HG03060 (cell line): ENCODE measurements around the gene ELK3.

ENCODE experiments used
- ATAC-seq: cut with Tn5 transposase; IDR thresholded peaks from one replicate; pipeline ENCODE4 v1.9.1; 2021; ENCODE audit warnings: low read depth, moderate number of reproducible peaks; ENCODE audit not compliant: unreplicated experiment

Gene ELK3

DNA sequence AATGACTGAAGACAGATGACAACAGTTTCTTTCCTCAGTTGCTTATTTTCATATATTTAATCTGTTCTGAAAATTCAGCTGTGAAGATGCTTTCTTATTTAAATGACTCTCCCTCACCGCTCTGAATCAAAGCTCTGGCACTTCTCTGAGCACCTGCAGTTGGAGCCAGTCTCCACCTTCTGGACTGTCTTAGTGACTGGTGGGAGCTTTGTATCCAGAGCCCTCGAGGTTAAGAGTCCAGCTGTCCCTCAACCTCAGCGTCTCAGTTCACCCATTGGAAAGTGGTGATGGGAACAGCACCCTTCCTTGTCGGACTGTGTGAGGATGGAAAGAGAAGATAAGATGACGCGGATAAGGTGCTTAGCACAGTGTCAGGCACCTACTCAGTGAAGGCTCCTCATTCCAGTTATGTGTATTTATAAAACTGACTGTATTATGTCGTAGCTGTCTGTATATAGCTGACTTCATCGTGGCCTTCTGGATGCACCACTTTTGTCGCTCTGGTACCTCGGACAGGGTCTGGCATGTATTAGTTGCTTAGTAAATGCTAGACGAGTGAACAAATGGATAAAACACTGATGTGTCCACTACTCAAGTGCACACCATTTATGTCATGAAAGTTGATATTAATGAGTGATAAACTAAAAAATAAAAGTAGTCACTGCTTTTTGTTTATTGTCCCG lies 34.5 kb downstream of the ELK3 start:
- no peak for ATAC-seq

DNA sequence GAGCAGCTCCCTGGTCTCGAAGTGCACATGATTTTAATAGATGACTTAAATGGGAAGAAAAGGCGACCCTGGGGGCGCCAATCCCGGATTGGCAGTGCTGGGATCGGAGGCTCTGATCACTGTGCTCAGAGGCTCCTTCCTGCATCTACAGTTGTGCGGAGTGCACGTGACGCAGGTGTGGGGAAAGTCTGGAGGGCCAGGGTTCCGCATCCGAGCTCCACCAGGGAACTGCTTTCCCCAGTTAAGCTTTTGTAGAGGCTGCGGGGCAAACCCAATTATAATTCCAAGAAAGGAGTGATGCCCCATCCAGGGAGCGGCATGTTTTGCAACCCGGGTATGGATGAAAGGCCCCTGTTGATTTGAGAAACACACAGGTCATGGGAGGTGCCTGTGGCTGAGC lies 36.5 kb downstream of the ELK3 start:
- no peak for ATAC-seq

DNA sequence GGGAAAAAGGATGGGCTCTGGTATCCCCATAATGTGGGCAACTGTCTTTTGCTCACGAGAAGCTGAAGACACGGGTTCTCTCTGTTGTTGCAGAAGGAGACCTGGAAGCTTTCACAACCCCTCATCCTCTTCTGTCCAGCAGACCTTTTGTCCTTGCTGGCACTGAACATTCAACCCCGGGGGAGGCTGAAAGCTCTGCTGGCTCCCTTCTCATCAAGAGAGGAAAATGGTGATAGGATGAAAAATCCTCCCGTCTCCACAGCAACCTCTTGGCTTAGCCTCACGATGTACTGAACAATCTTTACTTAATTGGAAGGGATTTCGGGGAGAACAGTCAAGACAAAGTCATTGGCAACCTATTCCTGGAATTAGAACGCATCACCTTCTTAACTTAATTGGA lies 39.0 kb downstream of the ELK3 start:
- no peak for ATAC-seq

DNA sequence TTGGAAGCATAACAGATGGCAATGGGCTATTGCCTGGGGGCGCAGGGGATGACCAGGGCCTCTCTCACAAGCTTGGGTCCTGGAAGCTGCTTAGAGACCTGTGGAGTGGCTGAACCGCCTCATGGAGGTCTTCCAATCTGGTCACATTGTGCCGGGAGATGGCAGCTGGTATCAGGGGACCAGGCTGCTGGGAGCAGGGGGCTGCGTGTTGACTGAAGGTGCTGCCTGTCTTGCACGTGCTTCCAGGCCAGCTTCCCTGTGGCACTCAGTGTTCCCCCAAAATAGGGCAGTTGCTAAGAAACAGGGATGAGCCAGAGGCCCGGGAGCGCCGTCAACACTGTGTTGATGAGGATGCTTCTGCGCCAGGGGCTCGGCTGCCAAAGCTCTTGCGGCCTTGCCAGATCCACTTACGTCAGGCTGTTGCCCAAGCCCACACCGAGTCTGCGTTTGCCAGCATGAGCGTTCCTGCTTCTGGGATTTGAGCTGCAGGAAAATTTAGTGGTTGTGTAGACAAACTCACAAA lies 39.8 kb downstream of the ELK3 start:
- ATAC-seq, result no peak

DNA sequence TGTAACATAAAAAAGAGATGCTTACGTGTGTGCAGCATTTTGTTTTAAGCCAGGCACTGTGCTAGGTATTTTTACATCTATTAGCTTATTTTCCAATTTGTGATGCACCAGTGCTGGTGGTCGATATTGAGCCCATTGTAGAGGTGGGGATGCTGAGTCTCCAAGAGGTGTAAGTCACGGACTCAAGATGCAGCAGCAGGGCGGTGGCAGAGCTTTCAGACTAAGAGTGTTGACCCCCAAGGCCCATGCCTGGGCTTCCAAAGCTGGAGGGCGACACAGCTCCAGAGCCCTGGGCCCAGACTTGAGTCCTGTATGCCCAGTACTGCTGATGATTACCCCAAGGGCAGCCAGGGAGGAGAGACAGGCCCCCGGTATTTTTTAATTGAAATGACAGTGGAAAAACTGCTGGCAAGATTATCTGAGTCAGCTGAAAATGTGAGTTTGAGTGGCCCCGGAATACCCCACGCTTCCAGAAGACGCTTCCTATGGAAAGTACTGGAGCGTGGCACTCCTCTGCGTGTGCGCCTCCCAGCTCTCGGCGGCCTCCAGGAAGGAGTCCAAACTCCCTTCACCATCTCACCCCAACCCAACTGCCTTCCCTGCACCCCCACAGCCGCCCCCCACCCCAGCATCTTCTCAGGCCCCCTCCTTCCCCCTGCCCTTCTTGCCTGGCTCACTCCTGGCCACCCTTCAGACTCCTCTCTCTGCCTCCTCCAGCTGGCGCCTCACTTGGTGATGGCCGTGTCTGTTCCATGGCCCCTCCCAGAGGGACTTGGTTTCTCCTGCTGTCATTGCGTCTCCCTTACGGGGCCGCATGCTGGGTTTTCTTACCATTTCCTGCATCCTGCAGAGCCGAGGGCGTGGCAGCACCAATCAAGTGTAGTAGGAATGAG lies 40.7 kb downstream of the ELK3 start:
- no peak for ATAC-seq

DNA sequence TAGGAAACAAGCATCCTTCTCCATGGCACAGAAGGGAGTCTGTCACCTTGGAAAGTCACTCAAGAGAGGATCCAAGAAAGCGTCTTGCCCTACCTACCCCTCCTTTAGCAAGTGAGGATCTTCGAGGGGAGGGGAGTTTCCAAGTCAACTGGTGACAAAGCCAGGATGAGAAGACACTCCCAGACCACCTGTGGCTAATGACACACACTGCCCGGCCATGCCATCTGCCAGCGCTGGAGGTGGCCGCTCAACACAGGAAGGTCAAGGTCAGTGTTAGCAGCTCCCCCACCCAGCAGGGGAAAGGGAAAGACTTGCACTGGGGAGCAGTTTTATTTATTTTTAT lies 41.3 kb downstream of the ELK3 start:
- ATAC-seq, result no peak

DNA sequence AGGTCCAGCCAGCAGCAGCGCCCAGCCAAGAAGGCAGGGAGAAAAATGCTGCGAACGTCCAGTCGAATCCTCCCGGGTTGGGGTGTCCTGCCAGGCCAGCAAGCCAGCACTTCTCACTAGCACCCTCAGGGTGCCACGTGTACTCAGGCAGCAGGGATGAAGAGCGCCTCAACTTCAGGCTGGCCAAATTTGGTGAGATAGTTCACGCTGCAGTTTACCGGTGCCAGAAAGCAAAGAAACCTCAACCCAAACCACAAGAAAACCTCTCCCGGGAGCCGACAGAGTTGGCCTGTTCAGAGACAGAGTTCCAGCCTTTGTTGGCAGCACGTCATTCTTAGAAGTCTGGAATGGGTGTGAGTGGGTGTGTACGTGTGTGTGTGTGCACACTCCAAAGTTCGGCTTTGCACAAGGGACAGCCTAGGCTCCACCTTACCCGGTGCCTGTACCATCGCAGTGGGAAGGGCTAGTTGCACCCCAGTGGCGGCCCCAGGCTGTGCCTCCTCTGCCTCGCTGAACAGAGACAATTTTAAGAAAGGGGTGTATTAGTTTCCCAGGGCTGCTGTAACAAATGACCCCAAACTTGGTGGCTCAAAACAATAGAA lies 42.1 kb downstream of the ELK3 start:
- ATAC-seq, result no peak

DNA sequence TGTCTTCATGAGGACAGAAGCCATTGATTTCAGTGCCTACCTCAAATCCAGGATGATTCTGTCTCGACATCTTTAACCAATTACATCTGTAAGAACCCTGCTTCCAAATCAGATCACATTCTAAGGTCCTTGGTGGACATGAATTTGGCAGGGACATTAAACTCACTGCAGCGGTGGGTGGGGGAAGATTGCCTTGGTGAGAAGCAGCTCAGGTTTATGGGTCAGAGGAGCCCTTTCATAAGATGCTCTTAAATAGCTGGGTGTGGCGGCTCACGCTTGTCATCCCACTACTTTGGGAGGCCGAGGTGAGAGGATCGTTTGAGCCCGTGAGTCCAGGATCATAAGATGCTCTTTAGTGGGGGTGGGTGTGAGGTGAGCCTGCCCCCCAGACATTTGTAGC lies 42.9 kb downstream of the ELK3 start:
- ATAC-seq, result no peak

DNA sequence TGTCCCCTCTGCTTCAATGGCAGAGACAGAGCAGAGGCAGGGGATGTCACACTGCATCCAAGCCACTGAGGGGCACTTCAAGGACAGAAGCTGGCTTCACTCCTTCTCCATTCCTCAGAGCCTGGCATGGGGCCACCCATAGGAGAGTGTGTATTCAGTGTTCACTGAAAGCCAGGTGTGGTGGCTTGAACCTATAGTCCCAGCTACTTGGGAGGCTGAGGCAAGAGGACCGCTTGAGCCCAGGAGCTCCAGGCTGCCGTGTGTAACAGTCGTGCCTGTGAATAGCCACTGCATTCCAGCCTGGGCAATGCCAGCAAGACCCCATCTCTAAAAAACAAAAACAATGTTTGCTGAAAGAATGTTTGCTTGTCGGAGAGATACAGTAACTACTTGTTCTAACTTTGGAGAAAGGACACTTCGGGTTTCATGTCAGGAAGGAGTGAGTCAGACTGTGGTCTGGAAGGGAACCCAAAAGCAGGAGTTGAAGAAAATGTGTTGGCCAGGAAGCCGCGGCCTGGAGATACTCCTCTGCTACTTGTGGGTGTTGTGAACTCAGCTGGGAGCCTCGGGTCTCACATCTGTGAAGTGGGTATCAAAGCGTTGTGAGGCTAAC lies 43.4 kb downstream of the ELK3 start:
- ATAC-seq, result no peak

DNA sequence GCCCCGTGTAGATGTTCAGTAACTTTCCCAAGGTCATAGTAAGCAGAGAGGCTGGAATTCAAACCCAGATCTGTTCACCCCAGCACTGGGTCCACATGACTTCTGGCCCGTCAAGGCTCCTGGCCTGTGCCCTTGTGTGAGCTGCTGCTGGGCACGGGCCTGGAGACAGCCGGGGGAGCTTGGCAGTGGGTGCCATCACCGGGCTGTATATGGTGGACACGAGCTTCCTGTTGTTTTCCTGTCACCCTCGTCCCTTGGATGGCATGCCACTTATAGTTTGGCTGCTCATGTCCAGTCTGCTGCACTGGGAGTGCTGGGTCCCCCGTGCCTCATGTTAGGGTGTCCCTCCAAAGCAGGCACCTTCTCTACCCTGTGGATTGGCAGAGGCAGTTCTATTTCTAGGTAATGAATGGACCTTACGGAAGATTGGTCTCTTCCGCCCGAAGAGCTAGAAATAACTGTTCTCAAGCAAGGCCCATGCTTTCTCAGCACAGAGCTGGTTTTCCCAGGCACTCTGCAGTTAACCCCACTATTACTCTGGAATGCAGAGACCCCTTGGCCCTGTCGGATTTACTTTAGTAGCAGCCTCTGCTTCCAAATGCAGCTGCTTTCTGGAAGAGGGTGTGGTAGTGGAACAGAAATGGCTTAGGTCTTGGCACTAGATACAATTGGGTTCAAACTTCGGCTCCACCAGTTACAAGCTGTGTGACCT lies 44.3 kb downstream of the ELK3 start:
- ATAC-seq, result no peak

DNA sequence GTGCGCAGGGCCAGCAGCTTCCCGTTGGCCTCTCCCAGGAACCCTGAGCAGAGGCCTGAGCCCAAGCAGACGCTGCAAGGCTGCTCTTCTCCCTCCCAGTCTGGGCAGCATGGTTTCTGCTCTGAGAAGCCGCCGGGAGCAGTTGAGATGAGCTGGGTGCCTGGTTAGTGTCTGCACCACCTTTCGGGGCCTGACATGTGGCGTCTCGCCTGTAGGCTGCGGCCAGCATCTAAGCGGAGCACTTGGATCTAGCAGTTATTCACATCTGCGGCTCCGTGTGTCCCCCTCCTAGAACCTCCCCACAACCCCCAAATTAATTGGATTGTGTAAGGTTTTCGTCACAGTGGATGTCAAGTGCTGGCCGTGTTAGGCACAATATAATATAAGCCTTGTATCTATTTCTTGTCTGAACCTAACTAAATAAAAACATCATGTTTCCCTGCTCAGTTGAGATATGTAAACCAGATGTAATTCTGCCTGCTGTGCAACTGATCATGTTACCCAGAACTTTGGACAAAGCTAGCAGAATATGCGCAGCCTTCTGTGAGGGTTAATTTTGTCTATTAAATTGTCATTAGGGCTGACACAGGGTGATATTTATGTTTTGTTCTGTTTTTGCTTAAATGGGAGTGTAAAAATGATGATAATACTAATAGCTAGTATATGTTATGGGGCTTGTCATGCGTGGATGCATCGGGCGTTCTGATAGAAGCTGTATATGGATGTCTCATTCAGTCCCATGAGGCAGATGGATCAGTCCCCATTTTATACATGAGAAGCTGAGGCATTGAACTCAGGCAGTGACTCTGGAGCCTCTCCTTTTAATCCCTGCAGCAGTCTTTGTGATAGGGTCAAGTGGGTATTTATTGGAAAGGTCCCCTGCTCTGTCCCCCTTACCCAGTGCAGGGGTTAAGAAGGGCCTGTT lies 45.8 kb downstream of the ELK3 start:
- no peak for ATAC-seq

DNA sequence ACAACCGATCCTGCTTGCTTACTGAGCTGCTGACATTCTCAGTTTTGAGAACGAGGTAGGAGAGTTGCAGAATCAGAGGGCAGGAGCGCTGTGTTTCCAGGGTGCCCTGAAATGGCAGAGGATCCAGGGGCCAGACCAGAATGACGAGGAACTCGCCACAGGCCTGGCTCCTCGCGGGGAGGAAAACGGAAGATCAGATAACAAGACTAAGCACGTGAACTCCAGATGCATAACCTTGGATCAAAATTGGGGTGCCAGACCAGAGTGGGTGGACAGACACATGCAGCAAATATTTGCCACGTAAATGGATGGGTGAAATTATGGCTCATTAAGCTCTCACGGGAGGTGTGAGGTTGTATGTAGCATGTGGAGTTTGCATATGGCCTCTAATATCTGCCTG lies 46.5 kb downstream of the ELK3 start:
- ATAC-seq, result no peak

DNA sequence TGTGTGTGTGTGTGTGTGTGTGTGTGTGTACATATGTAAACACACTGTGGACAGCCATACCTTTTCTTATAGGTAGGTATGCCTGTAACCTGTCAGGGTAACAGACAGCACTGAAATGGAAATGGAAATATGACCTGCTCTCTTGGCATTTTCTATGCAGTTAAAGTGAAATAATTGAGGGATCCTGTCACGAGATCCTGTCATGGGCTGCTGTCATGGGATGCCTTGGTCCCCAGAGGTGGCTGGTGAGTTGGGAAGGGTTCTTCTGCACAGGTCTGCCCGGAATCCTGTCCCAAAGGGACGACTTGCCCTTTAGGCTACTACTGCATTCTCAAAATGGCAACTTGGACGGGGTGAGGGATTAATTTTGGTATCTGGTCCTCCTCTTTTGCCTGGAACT lies 47.3 kb downstream of the ELK3 start:
- no peak for ATAC-seq

DNA sequence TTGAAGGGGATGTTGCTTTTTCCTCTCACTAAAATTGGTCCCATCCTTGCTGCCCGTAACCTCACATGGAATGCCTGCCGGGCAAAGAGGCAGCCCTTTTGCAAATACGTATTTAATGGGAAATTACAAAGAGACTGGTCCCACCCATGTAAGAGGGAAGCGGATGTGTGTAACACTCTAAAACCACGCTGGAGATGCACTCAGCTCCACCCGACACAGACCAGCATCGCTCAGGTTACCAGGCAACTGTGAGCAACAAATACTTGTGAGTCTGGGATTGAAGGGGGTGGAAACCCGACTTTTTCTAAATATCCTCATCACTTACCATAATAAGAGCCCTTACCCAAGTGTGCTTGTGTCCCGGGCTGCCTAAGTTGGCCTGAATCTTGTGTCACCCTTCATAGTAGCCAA lies 47.7 kb downstream of the ELK3 start:
- ATAC-seq, result no peak

DNA sequence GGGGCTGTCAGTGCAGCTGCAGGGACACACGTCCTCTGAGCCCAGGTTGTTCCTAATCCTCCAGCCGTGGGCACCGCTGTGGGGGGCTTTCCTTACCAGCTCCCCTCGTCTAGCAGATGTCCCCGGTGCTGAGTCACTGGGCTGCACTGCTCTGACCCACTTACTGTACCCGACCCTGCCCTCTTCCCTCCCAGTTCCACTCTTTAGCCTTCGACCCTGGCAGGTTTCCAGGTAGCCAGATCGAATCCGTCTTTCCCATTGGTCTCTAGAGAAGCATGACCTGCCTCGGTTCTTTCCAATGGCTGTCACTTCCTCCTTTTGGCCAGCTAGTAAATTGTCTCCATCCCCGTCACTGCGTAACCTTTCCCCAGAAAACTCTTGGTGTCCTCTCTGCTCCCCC lies 48.4 kb downstream of the ELK3 start:
- ATAC-seq, result no peak

DNA sequence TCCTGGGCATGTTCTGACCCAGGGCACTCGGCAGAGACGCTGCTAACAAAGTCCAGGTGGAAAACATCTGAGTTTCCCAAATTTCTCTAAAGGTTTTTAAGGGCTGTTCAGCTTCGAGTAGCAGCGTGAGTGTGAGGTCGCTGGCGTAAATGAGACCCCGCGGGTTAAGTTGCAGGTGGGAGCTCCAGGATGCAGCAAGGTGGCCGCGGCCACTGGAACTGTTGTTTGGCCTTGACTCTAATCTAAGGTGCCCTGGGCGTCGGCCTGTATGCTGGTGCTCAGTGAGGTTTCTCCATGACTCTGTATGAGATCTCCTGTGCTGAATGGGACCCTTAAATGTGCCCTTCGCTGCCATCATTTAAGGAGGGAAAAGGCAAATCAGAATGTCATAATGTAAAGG lies 50.7 kb downstream of the ELK3 start:
- no peak for ATAC-seq

DNA sequence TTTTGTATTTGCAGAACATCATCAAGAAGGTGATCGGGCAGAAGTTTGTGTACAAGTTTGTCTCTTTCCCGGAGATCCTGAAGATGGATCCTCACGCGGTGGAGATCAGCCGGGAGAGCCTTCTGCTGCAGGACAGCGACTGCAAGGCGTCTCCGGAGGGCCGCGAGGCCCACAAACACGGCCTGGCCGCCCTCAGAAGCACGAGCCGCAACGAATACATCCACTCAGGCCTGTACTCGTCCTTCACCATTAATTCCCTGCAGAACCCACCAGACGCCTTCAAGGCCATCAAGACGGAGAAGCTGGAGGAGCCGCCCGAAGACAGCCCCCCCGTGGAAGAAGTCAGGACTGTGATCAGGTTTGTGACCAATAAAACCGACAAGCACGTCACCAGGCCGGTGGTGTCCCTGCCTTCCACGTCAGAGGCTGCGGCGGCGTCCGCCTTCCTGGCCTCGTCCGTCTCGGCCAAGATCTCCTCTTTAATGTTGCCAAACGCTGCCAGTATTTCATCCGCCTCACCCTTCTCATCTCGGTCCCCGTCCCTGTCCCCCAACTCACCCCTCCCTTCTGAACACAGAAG lies 52.8 kb downstream of the ELK3 start:
- no peak for ATAC-seq

DNA sequence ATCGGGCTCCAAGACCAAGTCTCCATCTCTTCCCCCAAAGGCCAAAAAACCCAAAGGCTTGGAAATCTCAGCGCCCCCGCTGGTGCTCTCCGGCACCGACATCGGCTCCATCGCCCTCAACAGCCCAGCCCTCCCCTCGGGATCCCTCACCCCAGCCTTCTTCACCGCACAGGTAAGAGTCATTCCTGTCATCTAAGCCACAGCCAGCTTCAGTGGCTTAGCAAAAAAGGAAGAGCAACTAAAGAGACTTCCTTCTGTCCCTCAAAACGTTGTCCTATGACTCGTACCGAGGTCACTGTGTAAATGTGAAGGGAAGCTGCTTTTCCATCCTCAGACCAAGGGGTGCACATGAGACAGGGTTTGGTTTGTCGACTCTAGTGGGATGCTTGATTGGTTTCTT lies 53.4 kb downstream of the ELK3 start:
- no peak for ATAC-seq
